OCI-LY3 (cell line): ENCODE measurements around the gene TOM1L2.

Experiments
- H2AFZ ChIP-seq: fragments of 200-600, 300-600 bp; shearing (Covaris generic); 2 replicates; pipeline ENCODE4 v1.6.0; 2014; ENCODE audit warnings: antibody characterized with exemption, low read depth, low read length
- H3K27ac ChIP-seq: fragments of 200-600, 300-600 bp; sonication (generic); 2 replicates; pipeline ENCODE4 v1.5.1; 2014; ENCODE audit warnings: mild to moderate bottlenecking, low read length, moderate library complexity, mixed read lengths
- H3K27me3 ChIP-seq: fragments of 200-600, 300-600 bp; sonication (generic); 2 replicates; pipeline ENCODE4 v1.6.1; 2014; ENCODE audit warnings: low read depth, low read length, mixed read lengths
- H3K36me3 ChIP-seq: fragments of 200-600, 300-600 bp; sonication (generic); replicated peaks from 2 replicates; pipeline ENCODE3; 2014; ENCODE audit warnings: low read depth, low read length, mixed read lengths
- H3K4me1 ChIP-seq: fragments of 300-600, 200-600 bp; sonication (generic); 2 replicates; pipeline ENCODE4 v1.6.1; 2014; ENCODE audit warnings: low read length, mixed read lengths
- H3K4me2 ChIP-seq: fragments of 200-600, 300-600 bp; sonication (generic); 2 replicates; pipeline ENCODE4 v1.6.1; 2014; ENCODE audit warnings: low read length, mixed read lengths
- H3K4me3 ChIP-seq: fragments of 300-600, 200-600 bp; sonication (generic); 2 replicates; pipeline ENCODE4 v1.5.1; 2014; ENCODE audit warnings: antibody characterized with exemption, mild to moderate bottlenecking, low read length, moderate library complexity
- H3K79me2 ChIP-seq: fragments of 300-600, 200-600 bp; shearing (Covaris generic); 2 replicates; pipeline ENCODE4 v1.6.1; 2014; ENCODE audit warnings: mild to moderate bottlenecking, low read length, mixed read lengths
- H3K9ac ChIP-seq: fragments of 300-600, 200-600 bp; shearing (Covaris generic); 2 replicates; pipeline ENCODE4 v1.6.0; 2014; ENCODE audit warnings: mild to moderate bottlenecking, low read length, moderate library complexity
- H3K9me3 ChIP-seq: fragments of 200-600, 300-600 bp; shearing (Covaris generic); 2 replicates; pipeline ENCODE4 v1.6.1; 2014; ENCODE audit warnings: low read length, mixed read lengths; ENCODE audit not compliant: insufficient read depth
- H4K20me1 ChIP-seq: fragments of 200-600, 300-600 bp; sonication (generic); 2 replicates; pipeline ENCODE4 v1.6.1; 2016; ENCODE audit warnings: low read length, mixed read lengths; ENCODE audit not compliant: insufficient read depth
- EZH2phosphoT487 ChIP-seq: fragments of 200-600 bp; shearing (Covaris generic); IDR thresholded peaks from 2 replicates; pipeline ENCODE4 v1.6.1; 2018; ENCODE audit warnings: antibody characterized with exemption, mixed run types, low read depth
- TF ChIP-seq, protein P1 (sequence below): fragments of 200-600, 300-600 bp; sonication (generic); IDR thresholded peaks from 2 replicates; pipeline ENCODE4 v1.5.1; 2014; ENCODE audit warnings: antibody characterized with exemption, low read length, low read depth

The TOM1L2 gene

DNA sequence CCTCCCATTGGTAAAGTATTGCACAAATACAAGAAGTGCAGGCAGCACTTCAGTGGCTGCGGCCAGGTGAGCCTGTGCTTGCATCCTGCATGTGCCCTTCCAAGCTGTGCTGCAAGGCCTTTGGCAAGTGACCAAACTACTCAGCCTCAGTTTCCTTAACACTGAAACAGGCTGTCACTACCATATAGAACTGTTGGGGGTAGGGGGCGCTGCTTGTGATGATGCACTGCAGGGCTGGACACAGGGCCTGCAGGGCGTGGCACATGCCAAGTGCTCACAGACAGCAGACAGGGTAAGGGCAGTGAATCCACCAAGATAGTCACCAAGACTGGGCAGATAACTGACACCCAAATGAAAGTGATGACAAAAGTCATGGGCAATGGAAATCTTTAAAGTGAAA, 69.8 kb downstream of the TOM1L2 start:
- H3K27me3 ChIP-seq, result no peaks in the 10 kb centered on the region
- no peak overlapping the region for H3K9ac ChIP-seq
- H2AFZ ChIP-seq, result no peak overlapping the region
- no peak overlapping the region for H3K27ac ChIP-seq
- no peaks in the 10 kb centered on the region for H4K20me1 ChIP-seq
- no peak for TF ChIP-seq EZH2phosphoT487
- TF ChIP-seq, protein P1, sequence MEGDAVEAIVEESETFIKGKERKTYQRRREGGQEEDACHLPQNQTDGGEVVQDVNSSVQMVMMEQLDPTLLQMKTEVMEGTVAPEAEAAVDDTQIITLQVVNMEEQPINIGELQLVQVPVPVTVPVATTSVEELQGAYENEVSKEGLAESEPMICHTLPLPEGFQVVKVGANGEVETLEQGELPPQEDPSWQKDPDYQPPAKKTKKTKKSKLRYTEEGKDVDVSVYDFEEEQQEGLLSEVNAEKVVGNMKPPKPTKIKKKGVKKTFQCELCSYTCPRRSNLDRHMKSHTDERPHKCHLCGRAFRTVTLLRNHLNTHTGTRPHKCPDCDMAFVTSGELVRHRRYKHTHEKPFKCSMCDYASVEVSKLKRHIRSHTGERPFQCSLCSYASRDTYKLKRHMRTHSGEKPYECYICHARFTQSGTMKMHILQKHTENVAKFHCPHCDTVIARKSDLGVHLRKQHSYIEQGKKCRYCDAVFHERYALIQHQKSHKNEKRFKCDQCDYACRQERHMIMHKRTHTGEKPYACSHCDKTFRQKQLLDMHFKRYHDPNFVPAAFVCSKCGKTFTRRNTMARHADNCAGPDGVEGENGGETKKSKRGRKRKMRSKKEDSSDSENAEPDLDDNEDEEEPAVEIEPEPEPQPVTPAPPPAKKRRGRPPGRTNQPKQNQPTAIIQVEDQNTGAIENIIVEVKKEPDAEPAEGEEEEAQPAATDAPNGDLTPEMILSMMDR, result no peak
- H3K36me3 ChIP-seq, result no peaks in the 10 kb centered on the region
- no peak overlapping the region for H3K4me2 ChIP-seq
- H3K79me2 ChIP-seq, result no peaks in the 10 kb centered on the region
- no peaks in the 10 kb centered on the region for H3K9me3 ChIP-seq
- H3K4me1 ChIP-seq, result no peaks in the 10 kb centered on the region
- no peak overlapping the region for H3K4me3 ChIP-seq

DNA sequence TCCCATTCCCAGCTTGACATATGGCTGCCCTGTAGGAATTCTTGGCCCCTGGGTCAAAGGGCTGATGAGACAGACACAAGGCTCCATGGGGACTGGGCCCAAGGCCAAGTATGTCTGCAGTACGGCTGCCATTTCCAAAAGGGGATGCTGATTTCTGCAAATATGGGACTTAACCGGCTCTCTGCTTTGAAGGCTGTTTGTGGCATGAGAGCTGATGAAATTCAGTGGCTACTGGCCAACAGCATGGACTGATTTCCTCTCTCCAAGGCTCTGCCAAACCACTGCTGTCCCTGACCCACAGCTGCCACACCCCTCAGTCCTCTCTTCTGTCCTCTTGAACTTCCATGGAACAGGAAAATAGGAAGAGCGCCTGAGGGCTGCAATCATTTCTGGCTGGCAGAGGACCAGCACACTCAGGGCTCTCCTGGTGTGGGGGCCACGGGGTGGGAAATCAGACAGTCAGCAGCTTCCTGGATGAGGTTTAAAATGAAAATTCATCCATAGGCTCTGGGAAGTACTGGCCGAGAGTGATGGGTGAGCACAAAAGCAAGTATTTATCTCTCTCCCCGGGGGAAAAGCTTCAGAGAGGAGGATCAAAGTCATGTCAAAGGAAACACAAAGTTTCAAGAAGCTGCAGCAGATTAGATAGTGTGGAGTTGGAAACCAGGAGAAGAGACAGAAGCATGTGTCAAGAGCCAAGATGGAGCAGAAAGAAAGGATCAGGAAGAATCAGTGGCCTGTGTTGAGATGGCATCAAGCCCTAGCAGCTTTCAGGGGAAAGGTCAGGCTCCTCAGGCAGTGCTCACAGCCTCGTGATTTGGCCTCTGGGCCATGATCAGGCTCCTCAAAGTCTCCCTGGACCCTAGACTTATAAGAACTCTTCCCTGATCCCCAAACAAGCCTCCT, 71.3 kb downstream of the TOM1L2 start:
- H3K27ac ChIP-seq, result no peak overlapping the region

DNA sequence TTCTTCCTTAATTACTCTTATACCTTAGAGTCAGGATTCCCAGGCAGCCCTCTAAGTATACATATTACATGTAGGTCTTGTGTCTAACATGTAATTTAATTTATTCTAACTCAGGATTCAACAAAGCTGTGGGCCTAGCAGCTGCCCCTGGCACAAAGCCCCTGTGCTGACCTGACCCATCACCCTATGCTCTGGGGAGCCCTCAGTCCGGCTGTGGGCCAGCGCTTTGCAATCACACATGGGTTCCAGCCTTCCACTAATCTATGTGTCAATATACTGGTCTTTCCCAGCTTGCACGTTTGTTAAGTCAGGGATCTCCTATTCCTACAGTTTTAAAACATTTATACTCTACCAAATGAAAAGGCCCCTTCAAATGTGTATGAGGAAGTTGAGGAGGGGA, 72.7 kb downstream of the TOM1L2 start:
- H3K9ac ChIP-seq, result no peak overlapping the region
- TF ChIP-seq EZH2phosphoT487, result no peak
- TF ChIP-seq, protein P1, result no peak
- no peaks in the 10 kb centered on the region for H3K79me2 ChIP-seq
- no peaks in the 10 kb centered on the region for H4K20me1 ChIP-seq
- H3K4me1 ChIP-seq, result no peaks in the 10 kb centered on the region
- no peaks in the 10 kb centered on the region for H3K36me3 ChIP-seq
- H3K4me3 ChIP-seq, result no peak overlapping the region
- no peaks in the 10 kb centered on the region for H3K9me3 ChIP-seq
- no peak overlapping the region for H3K27ac ChIP-seq
- H2AFZ ChIP-seq, result no peak overlapping the region
- H3K27me3 ChIP-seq, result no peaks in the 10 kb centered on the region
- H3K4me2 ChIP-seq, result no peak overlapping the region

More for the DNA sequence above, 71.3 kb downstream of the TOM1L2 start:
- H3K4me3 ChIP-seq, result no peak overlapping the region
- H3K79me2 ChIP-seq, result no peaks in the 10 kb centered on the region
- H2AFZ ChIP-seq, result no peak overlapping the region
- no peak overlapping the region for H3K9ac ChIP-seq
- H3K4me2 ChIP-seq, result no peak overlapping the region
- TF ChIP-seq, protein P1, result no peak
- TF ChIP-seq EZH2phosphoT487, result no peak
- H4K20me1 ChIP-seq, result no peaks in the 10 kb centered on the region
- H3K9me3 ChIP-seq, result no peaks in the 10 kb centered on the region
- H3K27me3 ChIP-seq, result no peaks in the 10 kb centered on the region
- H3K4me1 ChIP-seq, result no peaks in the 10 kb centered on the region
- no peaks in the 10 kb centered on the region for H3K36me3 ChIP-seq

DNA sequence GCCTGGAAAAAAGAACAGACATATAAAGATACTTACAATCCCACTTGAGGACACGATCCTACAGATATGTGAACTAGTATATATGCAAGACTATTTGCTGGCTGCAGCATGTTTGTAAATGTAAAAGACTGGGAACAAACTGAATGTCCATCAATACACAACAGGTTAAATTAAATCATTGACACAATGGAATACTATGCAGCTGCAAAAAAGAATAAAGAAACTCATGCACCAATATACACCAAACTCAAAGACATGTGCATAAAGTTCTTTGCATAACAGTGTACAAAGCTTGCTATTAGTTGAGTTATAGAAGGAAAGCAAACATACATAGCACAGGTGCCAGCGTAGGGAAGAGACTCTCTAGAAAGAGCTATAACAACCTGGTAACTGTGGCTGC, 73.5 kb downstream of the TOM1L2 start:
- no peak overlapping the region for H3K27ac ChIP-seq
- H3K4me3 ChIP-seq, result no peak overlapping the region
- H3K79me2 ChIP-seq, result no peaks in the 10 kb centered on the region
- H2AFZ ChIP-seq, result no peak overlapping the region
- H3K4me1 ChIP-seq, result no peaks in the 10 kb centered on the region
- no peaks in the 10 kb centered on the region for H3K36me3 ChIP-seq
- H3K4me2 ChIP-seq, result no peak overlapping the region
- no peaks in the 10 kb centered on the region for H3K27me3 ChIP-seq
- TF ChIP-seq, protein P1, result no peak
- TF ChIP-seq EZH2phosphoT487, result no peak
- H4K20me1 ChIP-seq, result no peaks in the 10 kb centered on the region
- H3K9me3 ChIP-seq, result no peaks in the 10 kb centered on the region
- H3K9ac ChIP-seq, result no peak overlapping the region
